Measurements from ENCODE around the gene TSHZ1. TPM values are rescaled to one million over a fixed set of nuclear protein-coding genes. Genes with fewer than 3 reads are reported as not detected.

The TSHZ1 gene
- polyA plus RNA-seq, 1 experiment = 23.9 TPM

DNA sequence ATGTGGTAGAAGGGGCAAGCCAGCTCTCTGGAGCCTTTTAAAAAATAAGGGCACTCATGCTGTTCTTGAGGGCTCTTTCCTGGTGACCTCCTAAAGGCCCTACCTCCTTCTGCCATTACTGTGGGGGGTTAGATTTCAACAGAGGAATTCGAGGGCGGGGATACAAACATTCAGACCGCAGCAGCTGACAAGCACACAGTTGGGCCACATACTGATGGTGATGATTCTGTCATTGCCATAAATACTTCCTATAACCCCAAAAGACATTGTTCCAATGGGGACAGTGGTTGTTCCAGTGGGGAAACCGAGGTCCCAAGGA is 67.0 kb downstream of the TSHZ1 start:
- ChIA-PET CTCF (no interaction called here), POLR2A (interaction anchor here (0.6 kb wide), 1 partner anchor 1173 kb away, joined by 5 read pairs; no protein-coding TSS in a partner anchor)
- TF ChIP-seq, protein P1, sequence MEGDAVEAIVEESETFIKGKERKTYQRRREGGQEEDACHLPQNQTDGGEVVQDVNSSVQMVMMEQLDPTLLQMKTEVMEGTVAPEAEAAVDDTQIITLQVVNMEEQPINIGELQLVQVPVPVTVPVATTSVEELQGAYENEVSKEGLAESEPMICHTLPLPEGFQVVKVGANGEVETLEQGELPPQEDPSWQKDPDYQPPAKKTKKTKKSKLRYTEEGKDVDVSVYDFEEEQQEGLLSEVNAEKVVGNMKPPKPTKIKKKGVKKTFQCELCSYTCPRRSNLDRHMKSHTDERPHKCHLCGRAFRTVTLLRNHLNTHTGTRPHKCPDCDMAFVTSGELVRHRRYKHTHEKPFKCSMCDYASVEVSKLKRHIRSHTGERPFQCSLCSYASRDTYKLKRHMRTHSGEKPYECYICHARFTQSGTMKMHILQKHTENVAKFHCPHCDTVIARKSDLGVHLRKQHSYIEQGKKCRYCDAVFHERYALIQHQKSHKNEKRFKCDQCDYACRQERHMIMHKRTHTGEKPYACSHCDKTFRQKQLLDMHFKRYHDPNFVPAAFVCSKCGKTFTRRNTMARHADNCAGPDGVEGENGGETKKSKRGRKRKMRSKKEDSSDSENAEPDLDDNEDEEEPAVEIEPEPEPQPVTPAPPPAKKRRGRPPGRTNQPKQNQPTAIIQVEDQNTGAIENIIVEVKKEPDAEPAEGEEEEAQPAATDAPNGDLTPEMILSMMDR (IDR thresholded peaks at IDR 0.05; ENCODE audit: insufficient read depth, low read depth, low read length) = no peak
- DNase-seq (ENCODE audit: low read depth) = no peak
- Histone ChIP-seq H3K27me3 (ENCODE audit: control insufficient read depth, insufficient read depth, low read length) (no peaks in the 10 kb centered on the region), H3K4me3 (ENCODE audit: low read depth, low read length) (no peak overlapping the region), H3K36me3 (ENCODE audit: control insufficient read depth, insufficient read depth, low read length) (peaks cover 1% of the 10 kb centered on the region)

DNA sequence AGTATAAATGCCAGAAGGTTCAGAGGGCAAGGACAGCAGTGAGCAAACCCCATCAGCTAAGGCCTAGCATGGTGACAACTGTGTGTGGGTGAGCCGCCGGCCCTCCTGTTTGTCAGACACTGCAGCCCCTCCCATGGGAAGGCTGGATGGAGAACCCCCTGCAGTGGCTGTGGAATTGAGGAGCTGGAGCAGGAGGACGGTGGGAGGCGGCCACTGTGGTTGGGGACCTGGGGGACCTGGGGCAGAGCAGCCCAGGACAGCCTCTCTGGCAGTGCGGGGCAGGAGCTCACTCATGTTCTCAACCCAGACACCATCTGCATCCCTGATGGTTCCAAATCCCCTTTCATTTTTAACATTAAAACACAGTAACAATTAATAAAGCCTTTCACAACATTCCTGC is 68.8 kb downstream of the TSHZ1 start:
- H3K4me3 ChIP-seq (ENCODE audit: low read depth, low read length) = no peak overlapping the region
- no peaks in the 10 kb centered on the region for H3K27me3 ChIP-seq (ENCODE audit: control insufficient read depth, insufficient read depth, low read length)
- DNase-seq (ENCODE audit: low read depth) = no peak
- POLR2A ChIA-PET = no interaction called here
- CTCF ChIA-PET = no interaction called here
- H3K36me3 ChIP-seq (ENCODE audit: control insufficient read depth, insufficient read depth, low read length) = peaks cover 4% of the 10 kb centered on the region
- TF ChIP-seq, protein P1 (IDR thresholded peaks at IDR 0.05; ENCODE audit: insufficient read depth, low read depth, low read length) = no peak

DNA sequence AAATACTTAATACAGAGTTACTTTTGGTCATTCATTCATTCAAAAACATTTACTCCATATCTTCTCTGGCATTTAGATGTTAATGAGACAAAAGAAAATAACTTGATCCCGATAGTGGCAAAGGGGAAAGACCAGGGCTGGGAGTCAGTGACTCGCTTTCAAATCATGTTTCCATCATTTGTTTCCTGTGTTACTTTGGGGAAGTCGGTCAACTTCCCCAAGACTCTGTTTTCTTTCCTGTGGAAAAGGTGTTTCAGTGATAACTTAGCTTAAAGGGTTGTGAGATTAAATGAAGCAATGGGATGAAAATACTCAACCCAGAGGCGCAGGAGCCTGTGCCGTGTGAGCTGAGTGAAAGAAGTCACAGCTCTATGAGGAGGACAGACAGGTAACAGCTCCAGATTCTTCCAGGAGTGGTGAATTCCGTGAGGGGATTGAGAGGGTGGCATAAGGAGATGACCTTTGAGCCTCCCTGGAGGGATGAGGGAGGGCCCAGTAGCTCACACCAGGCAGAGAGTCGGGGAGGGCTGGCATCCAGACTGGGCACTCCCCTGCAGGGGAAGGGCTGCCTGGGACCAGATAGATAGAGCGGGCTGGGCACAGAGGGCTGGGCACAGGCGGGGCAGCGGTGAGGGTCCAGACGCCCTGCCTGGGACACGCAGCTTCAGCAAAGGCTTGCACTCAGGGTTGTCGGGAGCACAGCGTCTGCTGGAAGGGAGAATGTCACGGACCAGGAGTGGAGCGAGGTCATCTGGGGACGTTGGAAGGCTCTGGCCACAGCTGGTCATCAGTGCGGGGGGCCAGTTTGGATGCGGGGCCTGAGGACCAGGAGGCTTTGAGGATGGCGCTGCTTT is 70.1 kb downstream of the TSHZ1 start:
- POLR2A ChIA-PET = no interaction called here

DNA sequence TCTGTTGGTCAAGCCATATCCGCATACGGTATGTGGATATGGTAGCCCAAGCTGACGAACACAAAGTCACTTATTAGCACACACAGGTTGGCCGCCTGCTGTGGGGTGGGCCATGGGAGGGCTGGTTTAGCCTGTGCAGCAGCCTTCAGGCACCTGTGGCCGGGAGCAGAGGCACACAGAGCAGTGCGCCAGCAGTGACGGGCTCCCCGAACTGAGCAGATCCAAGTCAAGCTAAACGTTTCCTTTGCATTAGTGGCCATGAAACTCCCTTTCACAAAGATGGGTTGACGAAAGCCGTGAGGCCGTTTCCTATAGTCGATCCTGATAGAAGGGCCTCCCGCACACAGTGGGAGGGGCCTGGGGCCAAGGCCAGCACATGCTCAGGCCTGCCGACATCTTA is 72.1 kb downstream of the TSHZ1 start:
- DNase-seq (ENCODE audit: low read depth) = no peak
- H3K4me3 ChIP-seq (ENCODE audit: low read depth, low read length) = no peak overlapping the region
- H3K27me3 ChIP-seq (ENCODE audit: control insufficient read depth, insufficient read depth, low read length) = no peaks in the 10 kb centered on the region
- ChIA-PET CTCF (no interaction called here), POLR2A (no interaction called here)
- TF ChIP-seq, protein P1 (IDR thresholded peaks at IDR 0.05; ENCODE audit: insufficient read depth, low read depth, low read length) = no peak
- peaks cover 25% of the 10 kb centered on the region for H3K36me3 ChIP-seq (ENCODE audit: control insufficient read depth, insufficient read depth, low read length)

More for the DNA sequence above, 70.1 kb downstream of the TSHZ1 start:
- Histone ChIP-seq H3K36me3 (ENCODE audit: control insufficient read depth, insufficient read depth, low read length) (peaks cover 5% of the 10 kb centered on the region), H3K4me3 (ENCODE audit: low read depth, low read length) (no peak overlapping the region), H3K27me3 (ENCODE audit: control insufficient read depth, insufficient read depth, low read length) (no peaks in the 10 kb centered on the region)
- DNase-seq (ENCODE audit: low read depth) = no peak
- TF ChIP-seq, protein P1 (IDR thresholded peaks at IDR 0.05; ENCODE audit: insufficient read depth, low read depth, low read length) = no peak
- CTCF ChIA-PET = no interaction called here

DNA sequence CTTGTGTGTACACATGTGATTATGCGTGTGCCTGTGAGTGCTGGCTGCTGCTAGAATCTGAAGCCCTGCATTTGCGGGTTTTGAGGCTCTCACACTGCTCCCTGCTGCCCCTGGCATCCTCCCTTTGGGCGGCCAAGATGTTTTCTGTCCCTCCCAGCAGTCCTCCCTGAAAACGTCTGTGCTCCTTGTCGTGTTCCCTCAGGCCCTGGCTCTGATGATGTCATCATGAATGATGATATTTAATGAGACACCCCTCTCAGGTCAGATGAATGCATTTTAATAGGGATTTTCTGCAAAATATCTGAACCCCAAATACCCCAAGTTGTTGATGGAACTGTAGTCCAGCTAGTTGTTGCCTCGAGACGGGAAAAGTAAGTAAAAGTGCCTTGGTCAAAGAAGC is 73.1 kb downstream of the TSHZ1 start:
- no peak for DNase-seq (ENCODE audit: low read depth)
- CTCF ChIA-PET = no interaction called here
- TF ChIP-seq, protein P1 (IDR thresholded peaks at IDR 0.05; ENCODE audit: insufficient read depth, low read depth, low read length) = no peak
- POLR2A ChIA-PET = no interaction called here
- peaks cover 30% of the 10 kb centered on the region for H3K36me3 ChIP-seq (ENCODE audit: control insufficient read depth, insufficient read depth, low read length)
- H3K27me3 ChIP-seq (ENCODE audit: control insufficient read depth, insufficient read depth, low read length) = no peaks in the 10 kb centered on the region
- no peak overlapping the region for H3K4me3 ChIP-seq (ENCODE audit: low read depth, low read length)

Measured in BJ (cell line).